Cardiac septum (tissue), 1 donor: ENCODE results near the gene SLC25A14. TPM values are rescaled to one million over a fixed set of nuclear protein-coding genes. Genes with fewer than 3 reads are reported as not detected.
"Not testable (repeated sequence)": the region's sequence is repeated elsewhere in the genome, so short reads cannot be mapped to it uniquely, and the experiment has no call there.

Experiments used
- DNase-seq: peaks from one replicate; pipeline ENCODE4 v3.0.0-alpha.2; 2020; ENCODE audit warnings: low spot score
- intact Hi-C: fragments of 100-400 bp; cut with DNase I; formaldehyde crosslinking; loops from one replicate; pipeline ENCODE4 v1.14.0; 2022
- total RNA-seq: library from RNA; stranded (reverse); fragmentation: NEBNext Ultra II Directional; extraction: Animal tissue kit (Norgen Biotek cat#: 25700); gene quantifications from one replicate; pipeline ENCODE4 v1.2.1, GENCODE V29; 2021
- donor health status: DM: no; HTN: no; CAD: no.

SLC25A14 gene
- total RNA-seq, 1 donor from 2014 or later: 6.0 TPM

DNA sequence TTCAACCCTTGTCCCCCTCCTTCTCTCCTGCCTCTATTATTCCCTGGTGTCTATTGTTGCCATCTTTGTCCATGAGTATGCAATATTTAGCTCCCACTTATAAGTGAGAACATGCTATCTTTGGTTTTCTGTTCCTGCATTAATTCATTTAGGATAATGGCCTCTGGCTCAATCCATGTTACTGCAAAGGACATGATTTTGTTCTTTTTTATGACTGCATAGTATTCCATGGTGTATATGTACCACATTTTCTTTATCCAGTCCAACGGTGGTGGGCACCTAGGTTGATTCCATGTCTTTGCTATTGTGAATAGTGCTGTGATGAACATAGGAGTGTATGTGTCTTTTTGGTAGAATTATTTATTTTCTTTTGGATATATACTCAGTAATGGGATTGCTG lies 12.3 kb downstream of the SLC25A14 start:
- DNase-seq, intact Hi-C loops: not testable (repeated sequence)

DNA sequence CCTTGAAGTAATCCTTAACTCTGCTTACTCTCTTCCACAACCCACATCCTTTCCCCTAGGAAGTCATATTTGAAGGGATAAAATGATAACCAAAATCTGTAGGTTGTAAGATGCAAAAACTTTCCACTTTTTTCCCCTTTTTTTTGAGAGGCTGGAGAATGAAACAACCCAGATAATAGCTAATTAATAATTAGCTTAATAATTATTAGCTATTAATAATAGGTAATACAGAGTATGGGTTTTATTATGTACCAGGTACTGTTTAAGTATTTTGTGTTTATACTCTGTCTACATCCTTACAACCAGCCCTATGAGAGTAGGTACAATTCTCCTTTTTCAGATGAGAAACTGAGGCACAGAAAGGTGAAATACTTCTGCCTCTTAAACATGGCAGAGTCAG lies 36.4 kb downstream of the SLC25A14 start:
- no peak for DNase-seq

DNA sequence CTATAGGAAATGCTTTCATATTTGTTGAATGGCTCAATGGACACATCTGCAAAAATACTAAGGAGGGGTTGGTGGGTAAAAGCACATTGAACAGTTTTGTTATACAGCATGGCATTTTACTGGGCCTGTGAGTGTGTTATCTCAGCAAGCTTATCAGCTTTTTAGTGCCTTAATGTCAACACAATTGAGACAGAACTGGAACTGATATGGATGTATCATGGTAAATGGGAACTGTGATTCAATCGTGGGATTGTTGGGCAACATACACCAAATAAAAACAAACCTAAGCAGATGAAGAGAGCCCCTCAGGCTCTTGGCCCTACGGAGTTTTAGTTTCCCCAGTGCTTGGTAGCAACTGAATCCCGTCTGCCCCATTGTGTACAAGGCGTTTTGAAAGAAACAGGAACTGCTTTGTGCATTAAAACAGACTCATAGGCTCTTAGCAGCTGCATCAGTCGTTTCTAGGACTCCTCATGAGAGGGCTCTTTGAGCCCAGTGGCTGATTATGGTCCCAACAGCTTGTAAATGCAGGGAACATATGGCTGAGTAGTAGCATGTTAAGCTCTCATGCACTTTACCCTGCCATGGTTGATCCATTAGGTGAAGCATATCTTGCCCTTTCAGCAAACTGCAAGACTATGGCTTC lies 38.4 kb downstream of the SLC25A14 start:
- intact Hi-C loops: no loop called here
- no peak for DNase-seq

More for the DNA sequence above, 36.4 kb downstream of the SLC25A14 start:
- intact Hi-C loops: no loop called here

DNA sequence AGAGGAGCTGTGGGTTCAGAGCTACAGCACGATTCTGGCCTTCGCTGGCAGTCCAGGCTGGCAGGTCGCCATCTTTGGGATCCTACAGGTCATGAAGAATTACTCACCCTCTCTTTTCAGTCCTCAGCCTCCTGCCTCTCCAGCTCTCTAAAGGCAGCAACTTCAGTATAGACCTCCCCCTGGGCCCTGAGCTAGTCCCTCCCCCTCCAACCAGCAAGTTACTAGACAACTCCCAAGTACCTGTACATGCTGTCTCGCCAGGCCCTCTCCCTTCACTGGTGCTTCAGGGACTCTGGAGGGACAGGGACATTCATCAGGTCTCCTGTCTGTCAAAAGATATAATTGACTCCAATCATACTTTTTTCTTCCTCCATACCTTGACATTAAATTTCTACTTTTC lies 45.8 kb downstream of the SLC25A14 start, which contains the start of gene GPR119:
Gene GPR119, minus strand, starts transcription at position 155 of the 400 bp plus-strand sequence. CDS start 227 bp downstream, outside the sequence.
- no peak for DNase-seq
- intact Hi-C loops: no loop called here

DNA sequence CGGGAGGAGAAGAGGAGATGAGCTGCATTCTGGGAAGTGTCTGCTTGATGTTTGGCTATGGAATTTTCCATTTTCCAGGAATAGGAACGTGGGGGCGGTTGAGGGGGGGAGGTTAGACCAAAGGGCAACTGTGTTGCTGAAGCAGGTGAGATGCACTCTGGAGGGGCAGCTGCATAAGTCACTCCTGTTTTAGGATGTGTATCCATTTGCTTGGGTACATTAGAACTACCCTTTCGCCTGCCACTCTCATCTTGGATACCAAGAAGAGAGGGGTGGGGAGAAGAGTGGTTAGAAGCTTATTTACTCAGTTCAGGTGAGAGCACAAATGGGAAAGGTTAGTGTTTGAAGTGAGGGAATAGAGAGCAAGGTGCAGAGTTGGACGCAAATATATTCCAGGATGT lies 46.7 kb downstream of the SLC25A14 start:
- DNase-seq: no peak
- intact Hi-C loops: no loop called here

DNA sequence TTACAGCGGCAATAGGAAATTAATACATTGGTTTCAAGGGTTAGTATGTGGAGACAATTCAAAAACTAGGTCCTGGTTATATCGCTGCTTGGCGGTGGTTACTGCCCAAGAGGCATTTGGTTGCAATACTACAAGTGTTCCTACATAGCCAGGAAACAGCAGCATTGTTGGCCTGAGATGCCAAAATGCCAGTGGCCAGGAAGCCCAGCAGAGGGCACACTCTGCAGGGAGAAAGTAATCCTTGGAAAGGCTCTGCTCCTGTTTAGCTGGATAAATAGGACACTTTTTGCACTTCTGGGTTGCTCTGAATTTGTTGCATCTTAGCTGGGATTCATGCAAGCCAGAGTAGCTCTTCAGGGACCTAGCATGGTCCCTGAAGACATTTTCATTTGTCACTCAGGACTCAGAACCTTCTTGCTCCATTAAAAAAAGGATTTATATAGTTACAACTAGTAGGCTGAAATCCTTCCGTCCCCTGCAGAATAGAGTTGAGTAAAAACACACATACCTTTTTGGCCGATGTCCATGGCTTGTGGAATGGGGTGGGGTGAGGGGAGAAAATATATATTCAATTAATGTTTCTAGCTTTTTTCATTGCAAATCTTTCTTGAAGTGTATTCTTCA lies 53.8 kb downstream of the SLC25A14 start:
- intact Hi-C loops: loop anchor here (5.0 kb wide), 1 partner anchor 524 kb away; no protein-coding TSS in a partner anchor
- DNase-seq: no peak

DNA sequence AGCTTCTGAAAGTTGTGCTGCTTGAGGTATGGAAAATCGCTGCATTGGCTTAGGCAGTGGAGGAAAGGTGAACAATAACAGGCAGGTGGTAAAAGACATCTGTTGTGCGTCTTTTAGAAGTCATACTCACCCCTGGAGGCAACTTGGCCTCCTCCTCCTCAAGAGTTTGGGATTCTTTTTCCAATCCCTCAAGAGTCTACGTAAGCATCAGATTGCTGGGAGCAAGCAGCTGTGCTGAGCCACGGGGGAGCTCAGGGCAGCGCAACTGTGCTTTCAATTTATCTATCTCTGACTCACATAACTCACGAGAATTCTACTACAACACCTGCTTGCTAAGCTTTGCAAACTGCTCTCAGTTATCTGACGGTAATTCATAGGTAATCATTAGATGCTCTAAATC lies 55.6 kb downstream of the SLC25A14 start:
- intact Hi-C loops: no loop called here
- DNase-seq: no peak

DNA sequence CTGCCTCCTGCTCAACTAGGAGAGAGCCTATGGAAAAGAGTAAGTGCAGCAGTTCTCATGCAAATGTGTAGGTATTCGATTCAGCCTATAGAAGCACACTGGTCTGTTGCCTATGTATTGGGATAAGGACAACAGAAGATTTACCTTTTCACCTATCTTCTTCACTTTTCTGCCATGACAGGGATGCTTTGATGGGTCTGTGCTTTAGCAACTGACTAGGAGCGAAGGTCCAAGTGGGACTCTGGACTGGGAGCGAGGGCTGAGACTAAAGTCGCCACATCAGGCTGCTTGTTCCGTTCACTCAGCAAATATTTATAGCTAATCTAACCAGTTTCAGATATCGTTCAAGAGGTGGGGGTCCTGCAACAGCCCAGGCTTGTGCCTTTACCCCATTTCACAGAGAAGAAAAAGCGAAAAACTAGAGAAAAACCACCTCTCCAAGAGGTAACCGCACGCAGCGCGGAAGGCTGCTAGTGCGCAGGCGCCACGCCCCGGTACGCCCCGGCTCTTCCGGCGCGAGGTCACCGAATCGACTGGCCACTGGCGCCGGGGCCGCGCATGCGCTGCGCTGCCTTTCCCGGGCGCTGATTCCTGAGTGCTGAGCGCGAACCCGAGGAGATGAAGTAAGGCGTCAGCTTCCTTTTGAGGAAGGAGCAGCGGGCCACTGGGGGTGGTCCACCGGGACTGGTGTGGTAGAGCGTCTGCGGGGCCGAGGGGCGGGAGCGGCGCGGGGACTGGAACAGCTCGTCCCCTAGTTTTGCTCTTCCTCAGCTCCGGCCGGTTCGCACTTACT lies 61.9 kb downstream of the SLC25A14 start, which contains the start of gene RBMX2:
Gene RBMX2, plus strand, starts transcription at position 573 of the 793 bp plus-strand sequence. Its CDS starts 46 bp downstream, at position 619.
- DNase-seq: peak; percentile 89
- intact Hi-C loops: loop anchor here (5.0 kb wide), 1 partner anchor 501 kb away; the partner anchor contains the start of gene ENOX2

DNA sequence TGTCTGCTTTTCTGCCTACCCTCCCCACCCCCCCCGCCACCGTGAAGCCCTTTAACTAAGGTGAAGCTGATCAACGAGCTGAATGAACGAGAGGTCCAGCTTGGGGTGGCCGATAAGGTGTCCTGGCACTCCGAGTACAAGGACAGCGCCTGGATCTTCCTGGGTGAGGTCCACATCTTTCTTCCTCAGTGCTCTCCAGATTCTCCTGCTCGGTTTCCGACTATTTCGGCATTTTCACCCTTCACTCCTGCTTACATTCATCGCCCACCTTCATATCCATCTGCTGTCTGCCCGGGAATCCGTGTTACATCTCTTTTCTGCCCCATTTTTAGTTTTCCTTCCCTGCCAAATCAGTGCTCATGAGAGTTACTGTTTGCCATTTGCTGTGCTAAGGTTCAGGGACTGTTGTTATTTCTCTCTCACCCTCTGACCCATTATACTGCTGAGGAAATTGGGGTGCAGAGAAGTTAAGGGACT lies 62.5 kb downstream of the SLC25A14 start:
- intact Hi-C loops: loop anchor here (5.0 kb wide), 1 partner anchor 500 kb away; the partner anchor contains the start of gene ENOX2
- DNase-seq: no peak

DNA sequence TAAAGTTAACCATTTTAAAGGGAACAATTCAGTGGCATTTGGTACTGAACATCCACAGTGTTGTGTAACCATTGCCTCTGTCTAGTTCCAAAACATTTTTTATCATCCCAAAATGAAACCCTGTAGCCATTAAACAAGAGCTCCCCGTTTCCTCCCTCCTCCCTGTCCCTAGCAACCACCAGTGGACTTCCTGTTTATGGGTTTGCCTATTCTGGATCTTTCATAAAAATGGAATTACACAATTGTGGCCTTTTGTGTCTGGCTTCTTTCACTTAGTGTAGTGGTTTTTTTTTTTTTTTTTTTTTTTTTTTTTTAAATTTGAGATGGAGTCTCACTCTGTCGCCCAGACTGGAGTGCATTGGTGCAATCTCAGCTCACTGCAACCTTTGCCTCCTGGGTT lies 73.7 kb downstream of the SLC25A14 start:
- DNase-seq: no peak
- intact Hi-C loops: no loop called here

DNA sequence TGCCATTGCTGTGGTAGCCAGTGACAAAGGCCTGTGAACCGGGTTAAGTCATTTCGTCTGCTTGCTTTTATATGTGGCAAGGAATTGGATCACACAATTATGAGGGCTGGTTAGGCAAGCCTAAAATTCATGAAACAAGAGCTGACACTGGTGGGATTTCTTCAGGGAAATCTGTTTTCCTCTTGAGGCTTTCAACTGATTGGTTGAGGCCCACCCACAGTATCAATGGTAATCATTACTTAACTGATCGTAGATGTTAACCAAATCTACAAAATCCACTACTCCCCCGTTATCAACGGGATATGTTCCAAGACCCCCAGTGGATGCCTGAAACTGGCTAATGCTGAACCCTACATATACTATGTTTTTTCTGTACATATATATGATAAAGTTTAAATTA lies 75.1 kb downstream of the SLC25A14 start:
- no peak for DNase-seq
- intact Hi-C loops: no loop called here

DNA sequence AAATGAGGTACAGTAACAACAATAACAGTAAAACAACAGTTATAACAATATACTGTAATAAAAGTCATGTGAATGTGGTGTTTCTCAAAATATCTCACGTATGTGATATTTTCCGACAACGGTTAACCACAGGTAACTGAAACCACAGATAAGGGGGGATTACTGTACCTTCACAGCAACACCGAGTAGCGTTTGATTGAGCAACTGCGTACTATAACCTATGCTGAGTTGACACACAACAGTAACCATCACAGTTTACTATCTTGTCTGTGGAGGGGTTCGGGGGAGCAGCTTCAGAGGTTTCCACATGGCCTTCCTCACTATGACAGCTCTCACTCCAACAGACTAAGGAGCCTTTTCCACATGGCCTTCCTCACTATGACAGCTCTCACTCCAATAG lies 75.5 kb downstream of the SLC25A14 start:
- no peak for DNase-seq
- intact Hi-C loops: no loop called here

DNA sequence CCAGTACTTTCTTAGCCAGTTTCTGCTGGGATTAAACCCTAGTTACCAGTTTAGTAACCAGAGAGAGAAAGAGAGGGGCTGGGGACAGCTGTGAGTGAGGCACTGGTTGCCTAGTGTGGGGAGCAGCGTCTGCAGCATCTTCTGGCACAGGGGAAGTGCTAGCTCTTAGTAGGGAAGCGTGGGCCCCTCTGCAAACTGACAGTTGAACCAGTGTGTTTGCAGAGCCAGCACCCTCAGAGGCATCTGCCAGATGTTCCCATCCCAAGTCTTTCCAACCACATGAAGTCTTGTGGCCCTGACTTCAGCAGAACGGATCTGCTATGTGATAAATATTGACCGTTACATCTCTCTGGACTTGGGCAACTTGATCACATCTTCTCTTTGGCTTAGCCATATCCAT lies 77.1 kb downstream of the SLC25A14 start:
- intact Hi-C loops: no loop called here
- no peak for DNase-seq

DNA sequence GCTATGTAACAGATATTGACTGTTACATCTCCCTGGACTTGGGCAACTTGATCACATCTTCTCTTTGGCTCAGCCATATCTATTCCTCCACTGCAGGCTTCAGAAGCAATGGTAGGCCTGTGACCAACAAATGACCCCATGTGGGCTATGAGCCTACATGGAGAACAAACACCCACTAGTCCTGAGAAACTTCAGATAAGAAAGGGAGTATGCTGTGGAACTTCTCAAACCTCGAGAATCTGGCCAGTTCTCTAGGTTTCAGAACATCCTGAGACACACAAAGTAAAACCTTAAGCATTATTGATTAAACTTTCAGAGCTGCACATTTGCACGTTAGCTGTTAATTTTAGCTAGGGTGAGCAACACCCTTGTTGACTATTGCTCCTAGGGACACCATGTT lies 78.3 kb downstream of the SLC25A14 start:
- intact Hi-C loops: no loop called here
- no peak for DNase-seq

DNA sequence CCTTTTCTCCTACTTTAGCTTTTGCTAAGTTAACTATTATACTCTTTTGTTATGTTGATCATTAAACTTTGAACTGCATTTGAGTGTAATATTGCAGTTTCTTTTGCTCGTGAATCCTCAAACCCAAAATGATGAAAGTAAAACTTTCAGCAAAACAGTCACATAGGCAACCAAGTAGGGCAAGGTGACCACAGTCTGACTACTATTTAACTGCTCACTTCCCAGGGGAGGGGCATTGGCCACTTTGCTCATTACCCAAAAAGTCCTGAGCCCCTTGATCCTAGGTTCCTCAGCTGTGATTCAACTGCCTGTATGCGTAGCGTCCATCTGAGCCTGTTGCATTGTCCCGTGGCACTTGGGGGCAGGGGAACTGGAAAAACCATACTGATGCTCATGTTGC lies 79.0 kb downstream of the SLC25A14 start:
- DNase-seq: no peak
- intact Hi-C loops: no loop called here

DNA sequence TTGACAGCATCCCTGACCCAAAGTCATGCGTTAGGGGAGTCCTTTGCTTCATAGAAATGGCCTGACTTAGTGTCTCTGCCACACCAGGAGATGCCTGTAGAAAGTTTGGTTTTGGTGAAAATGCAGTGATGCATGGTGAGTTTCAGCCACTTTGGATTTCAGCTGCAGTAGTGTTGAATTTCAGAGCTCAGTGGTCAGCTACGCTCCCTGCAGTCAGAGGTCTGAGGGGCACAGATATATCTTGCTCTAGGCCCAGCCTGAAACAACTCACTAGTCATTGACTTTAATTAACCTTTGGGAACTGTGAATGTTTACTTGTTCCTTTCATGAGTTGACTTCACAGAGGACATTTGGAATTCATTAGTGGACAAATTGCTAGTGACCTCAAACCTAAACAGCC lies 79.5 kb downstream of the SLC25A14 start:
- no peak for DNase-seq
- intact Hi-C loops: no loop called here
